H1 (cell line): ENCODE results near the gene PPP1R14C. TPM values are rescaled to one million over a fixed set of nuclear protein-coding genes. Genes with fewer than 3 reads are reported as not detected.

Experiments
- CTCF ChIA-PET: fragments of 300-600 bp; sonication (Branson Sonifier 250); formaldehyde crosslinking; loops from one replicate; lab custom pipeline; 2021; ENCODE audit not compliant: partially characterized antibody; lab: Charles Lee
- POLR2A ChIA-PET: fragments of 300-600 bp; sonication (Branson Sonifier 250); formaldehyde crosslinking; loops from one replicate; lab custom pipeline; 2021; ENCODE audit warnings: inconsistent platforms; ENCODE audit not compliant: partially characterized antibody; lab: Charles Lee
- DNase-seq, 2 experiments: peaks; one replicate each; pipeline versions ENCODE4 v3.0.0 to v3.0.0-alpha.2; 2010 to 2022; ENCODE audit warnings: low spot score in 2 of 2, low read depth in 1 of 2, mixed read lengths in 1 of 2
- FAIRE-seq: peaks from 2 replicates; lab custom pipeline; 2011; peaks lifted over from hg19 to GRCh38; lab: Jason Lieb, UNC
- H2AFZ ChIP-seq: 2 replicates; pipeline ENCODE4 v1.8.1; 2012; ENCODE audit warnings: low read length, inconsistent platforms
- H2AK5ac ChIP-seq: 2 replicates; pipeline ENCODE4 v1.6.1; 2013; ENCODE audit warnings: low read depth, low read length
- H2BK120ac ChIP-seq: replicated peaks from 2 replicates; pipeline ENCODE3; 2013; ENCODE audit warnings: low read depth, low read length, inconsistent platforms
- H2BK12ac ChIP-seq: 2 replicates; pipeline ENCODE4 v1.6.1; 2013; ENCODE audit warnings: low read depth, low read length
- H2BK15ac ChIP-seq: 2 replicates; pipeline ENCODE4 v1.6.1; 2013; ENCODE audit warnings: low read length
- H2BK20ac ChIP-seq: 2 replicates; pipeline ENCODE4 v1.6.1; 2013; ENCODE audit warnings: low read length
- H2BK5ac ChIP-seq: 2 replicates; pipeline ENCODE4 v1.6.1; 2013; ENCODE audit warnings: low read depth, low read length
- H3K14ac ChIP-seq: 2 replicates; pipeline ENCODE4 v1.6.1; 2013; ENCODE audit warnings: inconsistent platforms; ENCODE audit not compliant: insufficient read length
- H3K18ac ChIP-seq: 2 replicates; pipeline ENCODE4 v1.6.1; 2013; ENCODE audit warnings: low read length; ENCODE audit errors: extremely low read depth
- H3K23ac ChIP-seq: 2 replicates; pipeline ENCODE4 v1.6.1; 2013; ENCODE audit warnings: inconsistent platforms; ENCODE audit not compliant: insufficient read length
- H3K23me2 ChIP-seq: 2 replicates; pipeline ENCODE4 v1.6.1; 2013; ENCODE audit warnings: low read depth, low read length
- H3K27ac ChIP-seq: 2 replicates; pipeline ENCODE4 v1.6.1; 2011; ENCODE audit warnings: low read depth, low read length, inconsistent platforms
- H3K27me3 ChIP-seq, 4 experiments: replicated peaks in 1 of 4; 1 replicate in 1 of 4; 2 replicates in 3 of 4; pipeline versions ENCODE4 v1.6.1 to v1.8.1; 2011 to 2013; ENCODE audit warnings: low read length in 3 of 4, mild to moderate bottlenecking in 3 of 4, inconsistent platforms in 2 of 4, mixed read lengths in 2 of 4, moderate library complexity in 1 of 4; ENCODE audit not compliant: control insufficient read depth in 3 of 4, insufficient read depth in 3 of 4; ENCODE audit errors: extremely low read depth in 1 of 4
- H3K36me3 ChIP-seq, 4 experiments: 2 replicates each; pipeline versions ENCODE4 v1.6.1 to v1.8.1; 2011 to 2013; ENCODE audit warnings: mild to moderate bottlenecking in 4 of 4, low read length in 3 of 4, moderate library complexity in 2 of 4, control low read depth in 1 of 4, inconsistent platforms in 1 of 4; ENCODE audit not compliant: insufficient read depth in 4 of 4, control insufficient read depth in 2 of 4
- H3K4ac ChIP-seq: replicated peaks from 2 replicates; pipeline ENCODE3; 2013; ENCODE audit warnings: low read length, low read depth, mixed read lengths, inconsistent platforms; ENCODE audit not compliant: insufficient read length
- H3K4me1 ChIP-seq, 4 experiments: replicated peaks in 1 of 4; 1 replicate in 1 of 4; 2 replicates in 3 of 4; pipeline versions ENCODE4 v1.6.1 to v1.8.1; 2011 to 2013; ENCODE audit warnings: low read length in 3 of 4, inconsistent platforms in 2 of 4, mixed read lengths in 1 of 4; ENCODE audit not compliant: insufficient read depth in 4 of 4, control insufficient read depth in 3 of 4
- H3K4me2 ChIP-seq, 2 experiments: 2 replicates each; pipeline versions ENCODE4 v1.6.1 to v1.8.1; 2011 to 2013; ENCODE audit warnings: low read depth in 2 of 2, low read length in 2 of 2, control low read depth in 1 of 2, inconsistent platforms in 1 of 2, mild to moderate bottlenecking in 1 of 2; ENCODE audit not compliant: insufficient read depth in 1 of 2
- H3K4me3 ChIP-seq, 4 experiments: fragments of 200-600, 300-600 bp in 1 of 4; sonication (generic), shearing (Covaris generic), sonication (Bioruptor Twin) in 1 of 4; 2 replicates each; pipeline versions ENCODE4 v1.5.1 to v1.8.1; 2011 to 2016; ENCODE audit warnings: low read length in 4 of 4, low read depth in 3 of 4, control low read depth in 2 of 4, inconsistent platforms in 2 of 4, mild to moderate bottlenecking in 2 of 4, mixed read lengths in 1 of 4, moderate library complexity in 1 of 4; ENCODE audit not compliant: insufficient read depth in 2 of 4; ENCODE audit errors: extremely low read depth in 1 of 4
- H3K56ac ChIP-seq: replicated peaks from 2 replicates; pipeline ENCODE3; 2013; ENCODE audit warnings: low read depth, mild to moderate bottlenecking, mixed read lengths, low read length, inconsistent platforms; ENCODE audit not compliant: insufficient read length
- H3K79me1 ChIP-seq: 2 replicates; pipeline ENCODE4 v1.6.1; 2013; ENCODE audit warnings: low read depth, low read length, control low read depth
- H3K79me2 ChIP-seq, 2 experiments: 2 replicates each; pipeline versions ENCODE4 v1.6.1 to v1.8.1; 2012 to 2013; ENCODE audit warnings: low read length in 2 of 2, mild to moderate bottlenecking in 2 of 2, inconsistent platforms in 1 of 2; ENCODE audit not compliant: insufficient read depth in 2 of 2, control insufficient read depth in 1 of 2
- H3K9ac ChIP-seq, 4 experiments: replicated peaks in 1 of 4; 1 replicate in 1 of 4; 2 replicates in 3 of 4; pipeline versions ENCODE4 v1.6.1 to v1.8.1; 2011 to 2013; ENCODE audit warnings: low read depth in 3 of 4, low read length in 3 of 4, control low read depth in 2 of 4, mild to moderate bottlenecking in 2 of 4, moderate library complexity in 2 of 4, inconsistent platforms in 1 of 4; ENCODE audit errors: extremely low read depth in 1 of 4
- H3K9me3 ChIP-seq, 2 experiments: 2 replicates each; pipeline versions ENCODE4 v1.6.1 to v1.8.1; 2012 to 2013; ENCODE audit warnings: mild to moderate bottlenecking in 2 of 2, moderate library complexity in 2 of 2, control low read depth in 1 of 2, inconsistent platforms in 1 of 2, low read depth in 1 of 2, low read length in 1 of 2, mixed read lengths in 1 of 2; ENCODE audit not compliant: insufficient read depth in 2 of 2
- H4K20me1 ChIP-seq, 2 experiments: replicated peaks in 1 of 2; 2 replicates each; pipeline versions ENCODE3 to v1.8.1; 2011 to 2013; ENCODE audit warnings: inconsistent platforms in 2 of 2, low read length in 2 of 2, mild to moderate bottlenecking in 1 of 2; ENCODE audit not compliant: insufficient read depth in 2 of 2, control insufficient read depth in 1 of 2
- H4K5ac ChIP-seq: 2 replicates; pipeline ENCODE4 v1.6.1; 2013; ENCODE audit warnings: low read length, low read depth, mixed read lengths, inconsistent platforms; ENCODE audit not compliant: insufficient read length
- H4K8ac ChIP-seq: 2 replicates; pipeline ENCODE4 v1.8.0; 2013; ENCODE audit warnings: mild to moderate bottlenecking, moderate library complexity, low read length, inconsistent platforms; ENCODE audit not compliant: insufficient read depth; ENCODE audit errors: extremely low read depth
- H4K91ac ChIP-seq: replicated peaks from 2 replicates; pipeline ENCODE3; 2013; ENCODE audit warnings: low read length, mixed read lengths, inconsistent platforms; ENCODE audit not compliant: insufficient read length
- BCL11A ChIP-seq, 2 experiments: IDR thresholded peaks; one replicate each; pipeline ENCODE4 v1.6.1; 2011; ENCODE audit warnings: low read depth in 2 of 2, low read length in 2 of 2, mild to moderate bottlenecking in 2 of 2
- EP300 ChIP-seq, 2 experiments: IDR thresholded peaks; 1 replicate in 1 of 2; 2 replicates in 1 of 2; pipeline ENCODE4 v1.6.1; 2011 to 2012; ENCODE audit warnings: low read depth in 2 of 2, low read length in 2 of 2, mild to moderate bottlenecking in 2 of 2, borderline replicate concordance in 1 of 2, inconsistent platforms in 1 of 2, moderate library complexity in 1 of 2
- PHF8 ChIP-seq: fragments of 200-600 bp; sonication (generic); conservative IDR thresholded peaks from 2 replicates; pipeline ENCODE4 v1.7.1; 2012; ENCODE audit warnings: low read depth, mild to moderate bottlenecking, inconsistent platforms, low read length, moderate library complexity
- USF2 ChIP-seq: IDR thresholded peaks from 2 replicates; pipeline ENCODE4 v1.6.1; 2011; ENCODE audit warnings: low read length, improper control_type of control experiment
- WGBS, 2 experiments: shearing (Covaris generic) in 1 of 2; methylation state at CpG; one replicate each; pipeline versions ENCODE4 v1.1.6 to v1.1.7; 2013 to 2015; ENCODE audit warnings: low lambda C conversion rate in 2 of 2, mixed read lengths in 2 of 2, inconsistent platforms in 1 of 2, low coverage in 1 of 2, missing lambda C conversion rate in 1 of 2; ENCODE audit not compliant: insufficient replicate concordance in 2 of 2, insufficient coverage in 1 of 2, insufficient read length in 1 of 2; ENCODE audit errors: extremely low coverage in 1 of 2, missing lambda C conversion rate in 1 of 2; 5-methylcytosine and 5-hydroxymethylcytosine counted together
- polyA plus RNA-seq, 7 experiments: library from polyadenylated mRNA; depleted of rRNA in 3 of 7; stranded (reverse) in 5 of 7; unstranded in 2 of 7; fragments of >200 nt in 5 of 7; fragments of 200-250 nt in 2 of 7; gene quantifications; 1 replicate in 5 of 7; 2 replicates in 1 of 7; 4 replicates in 1 of 7; pipeline versions ENCODE4 v1.2.1 to v1.2.3, GENCODE V29; 2011 to 2013; ENCODE audit warnings: missing spikeins in 2 of 7, mixed read lengths in 2 of 7
- total RNA-seq: library from RNA; stranded (reverse); fragmentation: NEBNext Ultra II Directional; extraction: Animal tissue kit (Norgen Biotek cat#: 25700); gene quantifications from 2 replicates; pipeline ENCODE4 v1.2.1, GENCODE V29; 2021

Gene PPP1R14C
- total and polyA plus RNA-seq, 2 of the 8 experiments (the other 6 are each of a cell fraction or from before 2014, with no cell fraction given): 0.30 to 0.61 TPM

- H3K4me3 ChIP-seq: no peak overlapping the region
- 83% methylated on average over 12 of the region's 13 CpGs; no CpG with 5 or more reads in 1 of the 2 experiments for WGBS, 2 experiments
- no peak overlapping the region for H4K91ac ChIP-seq
- no peak overlapping the region for H3K4me2 ChIP-seq
- H2AFZ ChIP-seq: no peak overlapping the region
- no peak overlapping the region for H3K14ac ChIP-seq
- POLR2A ChIA-PET: no interaction called here
- H4K5ac ChIP-seq: no peak overlapping the region
- FAIRE-seq (no peak), DNase-seq (no peak)
- H3K23me2 ChIP-seq: no peaks in the 10 kb centered on the region
- no peak overlapping the region for H2BK5ac ChIP-seq
- no peak overlapping the region for H2AK5ac ChIP-seq
- no peaks in the 10 kb centered on the region for H3K79me2 ChIP-seq
- H3K27ac ChIP-seq: no peak overlapping the region
- no peak overlapping the region for H3K23ac ChIP-seq
- H2BK12ac ChIP-seq: 0 out of 2 replicates have a peak overlapping the region, but pooled peaks have one; percentile 27
- H4K8ac ChIP-seq: no peak overlapping the region
- H3K18ac ChIP-seq: no peak overlapping the region
- TF ChIP-seq BCL11A (IDR thresholded peaks at IDR 0.05; ENCODE audit: low read depth in 2 of 2, low read length in 2 of 2) (no peak), PHF8 (no peak), EP300 (IDR thresholded peaks at IDR 0.05; ENCODE audit: borderline replicate concordance in 1 of 2, low read depth in 2 of 2, low read length in 2 of 2) (no peak), USF2 (no peak)
- TF ChIP-seq, all 59 proteins: peak for 0
- no peak overlapping the region for H2BK20ac ChIP-seq
- no peak overlapping the region for H2BK15ac ChIP-seq
- H3K79me1 ChIP-seq: no peaks in the 10 kb centered on the region
- no peaks in the 10 kb centered on the region for H3K36me3 ChIP-seq
- no peak overlapping the region for H2BK120ac ChIP-seq
- no peak overlapping the region for H3K4ac ChIP-seq
- no peak overlapping the region for H3K9ac ChIP-seq
- CTCF ChIA-PET: interaction anchor here (1.1 kb wide), 1 partner anchor 11 kb away, joined by 4 read pairs; no protein-coding TSS in a partner anchor
- H3K56ac ChIP-seq: no peak overlapping the region
- no peaks in the 10 kb centered on the region; a peak in 1 of 7 replicates for H3K27me3 ChIP-seq
- H3K4me1 ChIP-seq: no peaks in the 10 kb centered on the region
- no peaks in the 10 kb centered on the region for H3K9me3 ChIP-seq
- no peaks in the 10 kb centered on the region for H4K20me1 ChIP-seq
These were observed 16.1 kb upstream of the PPP1R14C start for GRCh38 chr6:150126641-150127291.
